GM12892 (cell line): ENCODE measurements around the gene SF3A2.

Source experiments
- DNase-seq: peaks from one replicate; pipeline ENCODE4 v3.0.0; 2011; ENCODE audit not compliant: insufficient read length
- FAIRE-seq: peaks from 2 replicates; lab custom pipeline; 2011; peaks lifted over from hg19 to GRCh38; lab: Jason Lieb, UNC
- POLR2A ChIP-seq: IDR thresholded peaks from 2 replicates; pipeline ENCODE4 v1.6.1; 2011; ENCODE audit warnings: low read depth, low read length, control low read depth
- POLR2AphosphoS5 ChIP-seq: IDR thresholded peaks from 2 replicates; pipeline ENCODE4 v1.6.1; 2011; ENCODE audit warnings: low read depth, low read length, control low read depth
- TAF1 ChIP-seq: IDR thresholded peaks from 2 replicates; pipeline ENCODE4 v1.6.1; 2011; ENCODE audit warnings: low read depth, mild to moderate bottlenecking, control low read depth, low read length, borderline replicate concordance

The SF3A2 gene

DNA sequence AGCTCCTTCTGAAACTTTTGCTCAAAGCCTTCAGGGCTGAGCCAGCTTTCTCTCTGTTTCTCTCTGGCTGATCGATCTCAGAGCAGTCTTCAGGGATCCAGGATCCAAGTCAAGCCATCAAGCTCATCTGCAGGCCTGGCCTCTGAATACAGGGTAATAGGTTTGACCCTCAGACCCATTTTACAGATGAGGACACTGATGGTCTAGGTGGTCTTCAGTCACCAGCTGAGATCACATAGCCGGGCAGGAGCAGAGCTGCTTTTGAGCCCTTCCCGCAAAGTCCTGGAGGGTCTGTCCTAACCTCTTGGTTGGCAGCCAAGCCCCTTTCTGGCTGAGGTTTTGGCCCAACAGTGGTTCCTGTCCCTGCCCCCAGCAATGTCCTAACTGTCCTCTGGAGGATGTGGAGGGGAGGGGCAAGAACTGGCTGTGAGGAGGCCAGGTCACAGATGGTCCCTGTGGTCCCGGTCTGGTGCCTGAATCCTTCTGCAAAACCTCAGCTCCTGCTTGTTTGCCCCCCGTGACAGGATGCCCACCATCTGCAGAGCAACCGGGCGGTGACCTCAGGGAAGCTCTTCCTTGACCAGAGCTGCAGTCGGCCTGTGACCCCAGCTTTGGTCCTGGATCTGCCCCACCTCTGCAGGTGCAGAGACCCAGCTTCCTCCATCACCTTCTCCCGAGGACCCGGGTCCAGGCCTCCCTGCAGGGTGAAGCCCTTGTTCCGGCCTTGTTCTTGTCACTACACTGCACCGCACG is 51.1 kb downstream of the SF3A2 start:
- peak; percentile 33 for FAIRE-seq
- TF ChIP-seq POLR2A (no peak), POLR2AphosphoS5 (no peak), TAF1 (no peak)
- no peak for DNase-seq

DNA sequence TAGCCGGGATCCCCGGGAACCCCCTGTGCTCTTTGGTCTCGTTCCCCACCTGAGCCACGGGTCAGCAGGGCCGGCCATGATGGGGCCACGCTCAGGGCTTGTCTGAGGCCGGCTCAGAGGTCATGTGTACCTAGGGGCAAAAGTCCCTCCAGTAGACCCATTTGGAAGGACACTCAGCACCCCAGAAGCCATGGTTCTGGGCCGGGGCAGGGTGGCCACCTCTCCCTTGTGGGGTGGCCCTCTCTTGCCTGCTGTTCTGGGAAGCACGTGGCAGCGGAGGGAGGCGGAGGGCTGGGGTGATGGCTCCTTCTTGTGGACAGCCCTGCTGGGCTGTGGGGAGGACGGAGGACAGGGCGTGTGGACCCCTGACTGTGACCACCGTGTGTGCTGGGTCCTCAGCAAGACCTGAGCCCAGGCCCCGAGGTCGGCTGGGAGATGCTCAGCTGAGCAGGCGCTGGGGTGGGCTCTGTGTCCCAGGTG is 51.8 kb downstream of the SF3A2 start:
- FAIRE-seq (no peak), DNase-seq (no peak)
- TF ChIP-seq POLR2A (no peak; the same call in 1 of the 2 replicates), TAF1 (no peak), POLR2AphosphoS5 (no peak)

DNA sequence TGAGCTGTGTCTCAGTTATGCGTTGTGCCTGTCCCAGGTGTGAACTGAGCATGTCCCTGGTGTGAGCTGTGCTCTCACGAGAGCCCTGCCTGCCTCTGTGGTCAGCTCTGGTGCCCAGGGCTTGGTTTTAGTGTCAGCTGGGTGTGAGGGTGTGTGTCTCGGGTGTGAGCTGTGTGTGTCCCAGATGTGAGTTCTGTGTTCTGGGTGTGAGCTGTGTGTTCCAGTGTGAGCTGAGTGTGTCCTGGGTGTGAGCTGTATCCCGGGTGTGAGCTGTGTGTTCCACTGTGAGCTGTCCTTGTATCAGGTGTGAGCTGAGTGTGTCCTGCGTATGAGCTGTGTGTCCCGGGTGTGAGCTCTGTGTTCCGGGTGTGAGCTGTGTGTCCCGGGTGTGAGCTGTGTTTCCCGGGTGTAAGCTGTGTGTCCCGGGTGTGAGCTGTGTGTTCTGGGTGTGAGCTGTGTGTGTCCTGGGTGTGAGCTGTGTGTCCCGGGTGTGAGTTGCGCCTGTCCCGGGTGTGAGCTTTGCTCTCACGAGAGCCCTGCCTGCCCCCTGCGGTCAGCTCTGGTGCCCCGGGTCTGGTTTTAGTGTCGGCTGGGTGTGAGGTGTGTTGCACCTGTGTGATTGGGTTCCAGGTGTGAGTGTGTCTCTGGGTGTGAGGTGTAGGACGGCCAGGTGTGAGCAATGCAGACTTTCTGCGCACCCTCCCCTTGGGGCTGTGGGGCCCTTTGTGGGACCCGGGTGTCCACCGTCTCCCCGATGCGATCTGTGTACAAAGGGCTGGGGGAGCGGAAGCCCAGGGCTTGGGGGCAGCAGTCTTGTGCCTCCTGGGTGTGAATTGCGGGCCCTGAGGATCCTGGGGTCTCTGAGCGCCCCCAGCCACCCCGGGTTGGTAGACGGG is 52.4 kb downstream of the SF3A2 start:
- TF ChIP-seq TAF1, result no peak
- no peak for TF ChIP-seq POLR2AphosphoS5
- 0 out of 2 replicates have a peak, but pooled peaks have one; percentile 39 for TF ChIP-seq POLR2A
- DNase-seq (no peak), FAIRE-seq (no peak)

- DNase-seq (peak; percentile 77), FAIRE-seq (peak; percentile 95)
- TF ChIP-seq POLR2A, result no peak
- TF ChIP-seq POLR2AphosphoS5, result peak; percentile 12; the same call in 1 of the 2 replicates
Observed at GRCh38 chr19:2289714-2290435, 53.3 kb downstream of the SF3A2 start.

DNA sequence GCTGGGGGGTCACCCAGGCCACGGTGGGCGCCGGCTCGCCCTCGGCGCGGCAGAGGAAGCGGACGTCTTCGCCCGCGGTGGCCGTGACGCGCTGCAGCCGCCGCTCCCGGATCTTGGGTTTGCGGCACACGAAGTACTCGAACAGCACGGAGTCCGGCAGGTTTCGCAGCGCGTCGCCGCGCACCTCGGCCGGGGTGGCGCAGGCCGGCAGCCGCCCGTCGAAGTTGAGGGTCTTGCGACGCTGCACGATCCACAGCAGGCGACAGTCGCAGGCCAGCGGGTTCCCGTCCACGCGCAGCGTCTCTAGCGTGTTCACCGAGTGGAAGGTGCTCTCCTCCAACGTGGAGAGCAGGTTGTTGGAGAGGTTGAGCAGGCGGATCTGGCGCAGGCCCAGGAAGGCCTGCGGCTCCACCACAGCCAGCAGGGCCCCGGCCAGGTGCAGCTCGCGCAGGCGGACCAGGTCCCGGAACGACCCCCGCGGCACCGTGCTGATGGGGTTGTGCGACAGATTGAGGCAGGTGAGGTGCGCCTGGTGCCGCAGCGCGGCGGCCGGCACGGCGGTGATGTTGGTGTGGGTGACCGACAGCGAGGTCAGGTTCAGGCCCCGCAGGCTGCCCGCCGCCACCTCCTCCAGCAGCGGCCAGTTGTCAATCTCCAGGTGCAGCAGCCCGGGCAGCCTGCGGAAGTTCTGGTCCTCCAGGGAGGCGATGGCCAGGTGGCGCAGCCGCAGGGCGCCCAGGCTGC is 54.0 kb downstream of the SF3A2 start:
- no peak for TF ChIP-seq TAF1
- TF ChIP-seq POLR2A, result peak; percentile 16; the same call in 1 of the 2 replicates
- 0 out of 2 replicates have a peak, but pooled peaks have one; percentile 13 for TF ChIP-seq POLR2AphosphoS5
- DNase-seq, result no peak
- FAIRE-seq, result no peak

DNA sequence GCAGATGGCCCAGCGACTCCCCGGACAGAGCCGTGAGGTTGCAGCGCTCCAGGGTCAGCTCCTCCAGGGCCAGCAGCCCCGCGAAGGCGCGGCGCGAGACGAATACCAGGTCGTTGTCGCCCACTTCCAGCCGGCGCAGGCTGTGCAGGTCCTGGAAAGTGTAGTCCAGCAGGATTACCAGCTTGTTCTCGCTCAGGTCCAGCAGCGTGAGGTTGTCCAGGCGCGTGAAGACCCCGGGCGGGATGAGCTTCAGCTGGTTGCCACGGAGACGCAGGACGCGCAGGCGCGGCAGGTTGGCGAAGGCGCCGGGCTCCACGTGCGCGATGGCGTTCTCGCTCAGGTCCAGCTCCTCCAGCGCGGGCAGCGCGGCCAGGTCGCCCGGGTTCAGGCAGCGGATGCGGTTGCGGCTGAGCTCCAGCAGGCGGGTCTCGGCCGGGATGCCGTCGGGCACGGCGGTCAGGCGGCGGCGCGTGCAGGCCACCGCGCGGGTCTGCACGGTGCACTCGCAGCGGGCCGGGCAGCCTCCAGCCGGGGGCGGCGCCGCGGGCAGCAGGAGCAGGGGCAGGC is 54.6 kb downstream of the SF3A2 start:
- FAIRE-seq, result no peak
- no peak for DNase-seq
- TF ChIP-seq POLR2AphosphoS5 (no peak), POLR2A (no peak), TAF1 (no peak)

DNA sequence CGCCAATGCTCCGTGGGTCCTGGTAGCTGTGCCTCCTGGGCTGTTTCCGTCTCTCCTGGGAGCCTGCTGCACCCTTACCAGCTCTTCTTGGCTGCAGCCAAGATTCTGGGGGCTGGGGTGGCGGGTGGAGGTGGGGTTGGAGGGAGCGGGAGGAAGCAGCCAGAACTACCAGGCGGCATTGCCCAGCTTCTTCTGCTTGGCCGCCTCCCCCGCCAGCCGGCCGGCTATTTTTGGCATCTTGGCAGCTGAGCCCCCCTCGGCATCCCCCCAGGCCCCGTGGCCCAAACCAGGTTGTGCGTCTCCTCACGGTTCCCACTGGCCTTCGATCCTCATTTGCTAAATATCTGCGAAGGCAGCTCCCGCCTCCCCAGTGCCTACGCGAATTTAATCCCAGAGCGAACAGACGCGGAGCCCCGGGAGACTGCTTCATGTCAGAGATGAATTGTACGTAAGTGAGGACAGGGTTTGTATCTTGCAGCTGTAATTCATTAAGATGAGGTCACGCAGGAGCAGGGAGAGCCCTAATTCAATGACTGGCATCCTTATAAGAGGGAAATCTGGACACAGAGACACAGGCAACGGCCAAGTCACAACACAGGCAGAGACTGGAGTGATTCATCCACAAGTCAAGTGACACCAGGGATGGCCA is 58.2 kb downstream of the SF3A2 start:
- TF ChIP-seq POLR2AphosphoS5 (no peak), TAF1 (no peak), POLR2A (no peak)
- DNase-seq, result no peak
- FAIRE-seq, result no peak

GRCh38 chr19:2296141-2296540 is 59.5 kb downstream of the SF3A2 start:
- DNase-seq, result no peak
- no peak for FAIRE-seq
- no peak for TF ChIP-seq POLR2A
- no peak for TF ChIP-seq POLR2AphosphoS5
- no peak for TF ChIP-seq TAF1
